ENCODE results near the gene DPP7.

The DPP7 gene

GRCh38 chr9:137070906-137071275 is 43.6 kb downstream of the DPP7 start:
- Histone ChIP-seq H3K79me1 (ENCODE audit: low read depth, low read length) (peaks cover 9% of the 10 kb centered on the region), H3K23ac (ENCODE audit: low read depth, low read length, poor library complexity) (peak overlapping the region; percentile 85), H3K4me3 (ENCODE audit: low read length in 2 of 2) (peak overlapping the region; percentile 67 to 75), H2BK12ac (ENCODE audit: low read length) (peak overlapping the region; percentile 82), H3K4me2 (ENCODE audit: insufficient read depth, low read length, poor library complexity, severe bottlenecking) (peak overlapping the region; percentile 91), H4K8ac (ENCODE audit: low read depth, low read length) (peak overlapping the region; percentile 76), H3K27me3 (ENCODE audit: control insufficient read depth in 3 of 3, insufficient read depth in 3 of 3, low read depth in 1 of 3, low read length in 3 of 3) (peaks cover 3 to 20% (median 20%) of the 10 kb centered on the region in 3 experiments), H3K36me3 (replicated peaks in 1 of 2; ENCODE audit: control insufficient read depth in 2 of 2, insufficient read depth in 2 of 2, low read length in 2 of 2) (peaks cover 0 to 8% of the 10 kb centered on the region in 2 donors), H3K4ac (ENCODE audit: low read length) (no peak overlapping the region), H2AFZ (ENCODE audit: low read length) (peak overlapping the region; percentile 94), H4K91ac (ENCODE audit: low read depth, low read length, poor library complexity) (peak overlapping the region; percentile 11), H2BK120ac (ENCODE audit: low read depth, low read length) (peak overlapping the region; percentile 35), H3K4me1 (ENCODE audit: control insufficient read depth in 2 of 2, insufficient read depth in 1 of 2, low read depth in 1 of 2, low read length in 2 of 2) (peaks cover 15% of the 10 kb centered on the region in 2 donors), H2AK5ac (ENCODE audit: low read depth, low read length) (peak overlapping the region; percentile 88), H3K18ac (ENCODE audit: low read length) (peak overlapping the region; percentile 95), H3K14ac (ENCODE audit: low read length) (peak overlapping the region; percentile 1), H3K27ac (replicated peaks; ENCODE audit: low read length) (peak overlapping the region; percentile 19), H3K9me3 (replicated peaks in 1 of 2; ENCODE audit: control insufficient read depth in 2 of 2, insufficient read depth in 1 of 2, low read depth in 1 of 2, low read length in 2 of 2) (peaks cover 0 to 2% of the 10 kb centered on the region in 2 donors), H2BK15ac (ENCODE audit: low read length) (peak overlapping the region; percentile 98), H3K9ac (ENCODE audit: low read depth, low read length, poor library complexity) (peak overlapping the region; percentile 70), H2BK5ac (ENCODE audit: low read length) (peak overlapping the region; percentile 90)
- no CpG with 5 or more reads among the region's 6 CpGs for WGBS, 2 donors (ENCODE audit: extremely low coverage in 2 of 2, insufficient read length in 2 of 2, insufficient replicate concordance in 1 of 2)
- DNase-seq (ENCODE audit: low spot score), result no peak

GRCh38 chr9:137070201-137070905 is 44.2 kb downstream of the DPP7 start, which contains the start of gene SAPCD2:
SAPCD2 (minus strand) TSS chr9:137070557; CDS start chr9:137070460, 97 bp downstream.
- H4K8ac ChIP-seq (ENCODE audit: low read depth, low read length), result peak within 1 kb of the TSS; percentile 76
- DNase-seq (ENCODE audit: low spot score), result peak; percentile 86
- H2BK120ac ChIP-seq (ENCODE audit: low read depth, low read length), result peak within 1 kb of the TSS; percentile 87
- H4K91ac ChIP-seq (ENCODE audit: low read depth, low read length, poor library complexity), result peak within 1 kb of the TSS; percentile 72
- peak within 1 kb of the TSS; percentile 85 for H3K23ac ChIP-seq (ENCODE audit: low read depth, low read length, poor library complexity)
- peak within 1 kb of the TSS; percentile 93 for H3K4me2 ChIP-seq (ENCODE audit: insufficient read depth, low read length, poor library complexity, severe bottlenecking)
- peak within 1 kb of the TSS; percentile 19 for H3K27ac ChIP-seq (replicated peaks; ENCODE audit: low read length)
- peak within 1 kb of the TSS; percentile 91 for H3K9ac ChIP-seq (ENCODE audit: low read depth, low read length, poor library complexity)
- H3K4me1 ChIP-seq (ENCODE audit: control insufficient read depth in 2 of 2, insufficient read depth in 1 of 2, low read depth in 1 of 2, low read length in 2 of 2), result peaks cover 15% of the 10 kb centered on the region in 2 donors
- H2AFZ ChIP-seq (ENCODE audit: low read length), result peak within 1 kb of the TSS; percentile 94
- peak within 1 kb of the TSS; percentile 75 to 87 for H3K4me3 ChIP-seq (ENCODE audit: low read length in 2 of 2)
- no peak within 1 kb of the TSS for H3K4ac ChIP-seq (ENCODE audit: low read length)
- peak within 1 kb of the TSS; percentile 90 for H2AK5ac ChIP-seq (ENCODE audit: low read depth, low read length)
- peak within 1 kb of the TSS; percentile 90 for H2BK5ac ChIP-seq (ENCODE audit: low read length)
- peak within 1 kb of the TSS; percentile 95 for H3K18ac ChIP-seq (ENCODE audit: low read length)
- peak within 1 kb of the TSS; percentile 98 for H2BK15ac ChIP-seq (ENCODE audit: low read length)
- H2BK12ac ChIP-seq (ENCODE audit: low read length), result peak within 1 kb of the TSS; percentile 82
- H3K14ac ChIP-seq (ENCODE audit: low read length), result peak within 1 kb of the TSS; percentile 38
- H3K79me1 ChIP-seq (ENCODE audit: low read depth, low read length), result peaks cover 9% of the 10 kb centered on the region
- peaks cover 3 to 18% (median 18%) of the 10 kb centered on the region in 3 experiments for H3K27me3 ChIP-seq (ENCODE audit: control insufficient read depth in 3 of 3, insufficient read depth in 3 of 3, low read depth in 1 of 3, low read length in 3 of 3)
- WGBS, 2 donors (ENCODE audit: extremely low coverage in 2 of 2, insufficient read length in 2 of 2, insufficient replicate concordance in 1 of 2), result no CpG with 5 or more reads among the region's 74 CpGs
- H3K36me3 ChIP-seq (replicated peaks in 1 of 2; ENCODE audit: control insufficient read depth in 2 of 2, insufficient read depth in 2 of 2, low read length in 2 of 2), result peaks cover 0 to 13% of the 10 kb centered on the region in 2 donors
- peaks cover 0 to 2% of the 10 kb centered on the region in 2 donors for H3K9me3 ChIP-seq (replicated peaks in 1 of 2; ENCODE audit: control insufficient read depth in 2 of 2, insufficient read depth in 1 of 2, low read depth in 1 of 2, low read length in 2 of 2)

GRCh38 chr9:137069508-137070091 is 44.9 kb downstream of the DPP7 start:
- peak overlapping the region; percentile 94 for H2AFZ ChIP-seq (ENCODE audit: low read length)
- H3K23ac ChIP-seq (ENCODE audit: low read depth, low read length, poor library complexity), result peak overlapping the region; percentile 65

More at GRCh38 chr9:137069508-137070091, 44.9 kb downstream of the DPP7 start:
- peak overlapping the region; percentile 87 for H2BK120ac ChIP-seq (ENCODE audit: low read depth, low read length)
- no peak overlapping the region for H3K4ac ChIP-seq (ENCODE audit: low read length)
- no peak overlapping the region for H2BK5ac ChIP-seq (ENCODE audit: low read length)
- H3K4me3 ChIP-seq (ENCODE audit: low read length in 2 of 2), result peak overlapping the region; percentile 75 to 87
- peak overlapping the region; percentile 65 for H4K8ac ChIP-seq (ENCODE audit: low read depth, low read length)
- DNase-seq (ENCODE audit: low spot score), result no peak
- H3K27ac ChIP-seq (replicated peaks; ENCODE audit: low read length), result no peak overlapping the region
- no peak overlapping the region for H4K91ac ChIP-seq (ENCODE audit: low read depth, low read length, poor library complexity)
- WGBS, 2 donors (ENCODE audit: extremely low coverage in 2 of 2, insufficient read length in 2 of 2, insufficient replicate concordance in 1 of 2), result no CpG with 5 or more reads among the region's 52 CpGs
- H3K79me1 ChIP-seq (ENCODE audit: low read depth, low read length), result peaks cover 9% of the 10 kb centered on the region
- no peak overlapping the region for H2BK12ac ChIP-seq (ENCODE audit: low read length)
- H3K14ac ChIP-seq (ENCODE audit: low read length), result peak overlapping the region; percentile 38
- peak overlapping the region; percentile 90 for H2AK5ac ChIP-seq (ENCODE audit: low read depth, low read length)
- H2BK15ac ChIP-seq (ENCODE audit: low read length), result peak overlapping the region; percentile 49
- peak overlapping the region; percentile 93 for H3K4me2 ChIP-seq (ENCODE audit: insufficient read depth, low read length, poor library complexity, severe bottlenecking)
- peaks cover 3 to 21% of the 10 kb centered on the region in 2 donors for H3K36me3 ChIP-seq (replicated peaks in 1 of 2; ENCODE audit: control insufficient read depth in 2 of 2, insufficient read depth in 2 of 2, low read length in 2 of 2)
- peaks cover 3 to 11% (median 10%) of the 10 kb centered on the region in 3 experiments for H3K27me3 ChIP-seq (ENCODE audit: control insufficient read depth in 3 of 3, insufficient read depth in 3 of 3, low read depth in 1 of 3, low read length in 3 of 3)
- peaks cover 0 to 2% of the 10 kb centered on the region in 2 donors for H3K9me3 ChIP-seq (replicated peaks in 1 of 2; ENCODE audit: control insufficient read depth in 2 of 2, insufficient read depth in 1 of 2, low read depth in 1 of 2, low read length in 2 of 2)
- peak overlapping the region; percentile 91 for H3K9ac ChIP-seq (ENCODE audit: low read depth, low read length, poor library complexity)
- peaks cover 15% of the 10 kb centered on the region in 2 donors for H3K4me1 ChIP-seq (ENCODE audit: control insufficient read depth in 2 of 2, insufficient read depth in 1 of 2, low read depth in 1 of 2, low read length in 2 of 2)
- peak overlapping the region; percentile 95 for H3K18ac ChIP-seq (ENCODE audit: low read length)
